ENCODE results near the gene ECSCR.

DNA sequence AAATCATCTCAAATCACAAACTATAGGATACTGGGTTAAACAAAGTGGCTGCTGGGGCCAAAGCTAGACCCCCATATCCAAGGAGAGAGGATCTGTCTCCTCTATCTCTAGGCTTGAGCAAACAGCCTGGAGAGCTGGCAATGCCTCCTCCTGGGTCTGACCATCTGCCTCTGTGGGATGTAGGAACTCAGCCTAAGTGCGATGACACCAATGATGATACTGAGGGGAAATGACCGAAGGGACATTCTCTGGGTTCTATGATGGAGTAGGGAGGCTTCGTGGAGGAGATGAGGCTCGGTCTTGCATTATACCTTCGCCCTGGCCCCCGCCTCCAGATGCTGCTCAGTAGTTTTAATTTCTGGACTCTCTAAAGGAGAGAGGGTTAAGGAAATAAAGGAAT is 49.4 kb downstream of the ECSCR start:
- TF ChIP-seq POLR2A (IDR thresholded peaks at IDR 0.05): no peak
- TF ChIP-seq, protein P1, sequence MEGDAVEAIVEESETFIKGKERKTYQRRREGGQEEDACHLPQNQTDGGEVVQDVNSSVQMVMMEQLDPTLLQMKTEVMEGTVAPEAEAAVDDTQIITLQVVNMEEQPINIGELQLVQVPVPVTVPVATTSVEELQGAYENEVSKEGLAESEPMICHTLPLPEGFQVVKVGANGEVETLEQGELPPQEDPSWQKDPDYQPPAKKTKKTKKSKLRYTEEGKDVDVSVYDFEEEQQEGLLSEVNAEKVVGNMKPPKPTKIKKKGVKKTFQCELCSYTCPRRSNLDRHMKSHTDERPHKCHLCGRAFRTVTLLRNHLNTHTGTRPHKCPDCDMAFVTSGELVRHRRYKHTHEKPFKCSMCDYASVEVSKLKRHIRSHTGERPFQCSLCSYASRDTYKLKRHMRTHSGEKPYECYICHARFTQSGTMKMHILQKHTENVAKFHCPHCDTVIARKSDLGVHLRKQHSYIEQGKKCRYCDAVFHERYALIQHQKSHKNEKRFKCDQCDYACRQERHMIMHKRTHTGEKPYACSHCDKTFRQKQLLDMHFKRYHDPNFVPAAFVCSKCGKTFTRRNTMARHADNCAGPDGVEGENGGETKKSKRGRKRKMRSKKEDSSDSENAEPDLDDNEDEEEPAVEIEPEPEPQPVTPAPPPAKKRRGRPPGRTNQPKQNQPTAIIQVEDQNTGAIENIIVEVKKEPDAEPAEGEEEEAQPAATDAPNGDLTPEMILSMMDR (IDR thresholded peaks at IDR 0.05): no peak
